ENCODE data around the gene CES3.
"Not testable (repeated sequence)": the region's sequence is repeated elsewhere in the genome, so short reads cannot be mapped to it uniquely, and the experiment has no call there.

CES3 gene

GRCh38 chr16:66946974-66947301 is 14.1 kb upstream of the CES3 start:
- DNase-seq (ENCODE audit: low spot score) = no peak

GRCh38 chr16:66947302-66948065 is 13.6 kb upstream of the CES3 start:
- peak; percentile 93 for DNase-seq (ENCODE audit: low spot score)

- peak; percentile 28 for DNase-seq (ENCODE audit: low spot score)
These were observed 12.8 kb upstream of the CES3 start for GRCh38 chr16:66948134-66948836.

- DNase-seq (ENCODE audit: low spot score) = no peak
These were observed 12.2 kb upstream of the CES3 start for GRCh38 chr16:66948837-66949225.

GRCh38 chr16:66949472-66949871 is 11.6 kb upstream of the CES3 start:
- DNase-seq (ENCODE audit: low spot score) = no peak

GRCh38 chr16:66950437-66950836 is 10.6 kb upstream of the CES3 start:
- DNase-seq (ENCODE audit: low spot score) = no peak

- DNase-seq (ENCODE audit: low spot score) = no peak
These were observed 9.9 kb upstream of the CES3 start for GRCh38 chr16:66950971-66951790.

- DNase-seq (ENCODE audit: low spot score) = no peak
These were observed 8.5 kb upstream of the CES3 start for GRCh38 chr16:66952430-66953110.

GRCh38 chr16:66953462-66954096 is 7.5 kb upstream of the CES3 start:
- DNase-seq (ENCODE audit: low spot score) = no peak

GRCh38 chr16:66954097-66954659 is 6.9 kb upstream of the CES3 start:
- peak; percentile 88 for DNase-seq (ENCODE audit: low spot score)

- DNase-seq (ENCODE audit: low spot score) = not testable (repeated sequence)
These were observed 5.5 kb upstream of the CES3 start for GRCh38 chr16:66955363-66956153.

- DNase-seq (ENCODE audit: low spot score) = not testable (repeated sequence)
These were observed 5.0 kb upstream of the CES3 start for GRCh38 chr16:66956154-66956457.

GRCh38 chr16:66958857-66959703 is 2.0 kb upstream of the CES3 start:
- no peak for DNase-seq (ENCODE audit: low spot score)

- no peak for DNase-seq (ENCODE audit: low spot score)
These were observed 1.3 kb upstream of the CES3 start for GRCh38 chr16:66959704-66960161.

GRCh38 chr16:66960270-66960669 is 796 bp upstream of the CES3 start:
- DNase-seq (ENCODE audit: low spot score) = no peak

- DNase-seq (ENCODE audit: low spot score) = no peak
These were observed 848 bp downstream of the CES3 start for GRCh38 chr16:66961914-66962313.

GRCh38 chr16:66964049-66964448 is 3.0 kb downstream of the CES3 start:
- no peak for DNase-seq (ENCODE audit: low spot score)

- DNase-seq (ENCODE audit: low spot score) = no peak
These were observed 7.8 kb downstream of the CES3 start for GRCh38 chr16:66968847-66969246.

- no peak for DNase-seq (ENCODE audit: low spot score)
These were observed 10.0 kb downstream of the CES3 start for GRCh38 chr16:66970775-66971720.
